Upper lobe of left lung (tissue), 4 donors: Measurements from ENCODE around the gene ADH4.

Source experiments
- CTCF ChIP-seq, 6 experiments: fragments of 450-650 bp in 4 of 6; fragments of 200-600 bp in 2 of 6; sonication (generic) in 2 of 6; IDR thresholded peaks; one replicate each; pipeline ENCODE4 v1.5.1; 2016 to 2019; ENCODE audit warnings: antibody characterized with exemption in 6 of 6
- POLR2A ChIP-seq, 4 donors: fragments of 450-650 bp; IDR thresholded peaks; one replicate each; pipeline ENCODE4 v1.5.1; 2016 to 2017; ENCODE audit warnings: antibody characterized with exemption in 4 of 4, mild to moderate bottlenecking in 2 of 4

GRCh38 chr4:99165978-99166377 is 21.9 kb upstream of the ADH4 start:
- TF ChIP-seq CTCF (IDR thresholded peaks at IDR 0.05) (no peak), POLR2A (IDR thresholded peaks at IDR 0.05) (no peak)
